ENCODE data around the gene SLC51B. TPM values are rescaled to one million over a fixed set of nuclear protein-coding genes. Genes with fewer than 3 reads are reported as not detected.

The SLC51B gene
- total RNA-seq: not detected in 2 replicates

GRCh38 chr15:65044724-65045481 is at the start of gene SLC51B:
Gene SLC51B (plus strand): TSS chr15:65045387. CDS start chr15:65050005, 4,618 bp downstream.

GRCh38 chr15:65028921-65029735 is 16.1 kb upstream of the SLC51B start, which contains the start of gene MTFMT:
Gene MTFMT (minus strand): TSS chr15:65029639. CDS start chr15:65029613, 26 bp downstream.

GRCh38 chr15:65067645-65068402 is 22.6 kb downstream of the SLC51B start, which contains the start of gene RASL12:
Gene RASL12 (minus strand): TSS chr15:65067991. CDS start chr15:65067835, 156 bp downstream.

GRCh38 chr15:65076486-65077290 is 31.5 kb downstream of the SLC51B start, which contains the start of gene KBTBD13:
Gene KBTBD13 (plus strand): TSS chr15:65076746. CDS start chr15:65076816, 70 bp downstream.

Other genes with a start within 250 kb of the SLC51B start
- 0.28 and 0.34 TPM in 2 replicates for gene PIF1, start 219.7 kb upstream of the SLC51B start, total RNA-seq
- 6.5 and 11.4 TPM in 2 replicates for gene PLEKHO2, start 203.5 kb upstream of the SLC51B start, total RNA-seq
- gene ANKDD1A, start 133.5 kb upstream of the SLC51B start, total RNA-seq: 0.68 and 2.8 TPM in 2 replicates
- gene SPG21, start 55.5 kb upstream of the SLC51B start, total RNA-seq: 78.9 and 117 TPM in 2 replicates
- gene MTFMT, start 15.7 kb upstream of the SLC51B start, total RNA-seq: 16.1 and 30.9 TPM in 2 replicates
- not detected in 2 replicates for gene RASL12, start 22.6 kb downstream of the SLC51B start, total RNA-seq
- not detected in 2 replicates for gene KBTBD13, start 31.4 kb downstream of the SLC51B start, total RNA-seq
- gene UBAP1L, start 69.8 kb downstream of the SLC51B start, total RNA-seq: 0.34 and 2.5 TPM in 2 replicates
- 14.0 and 17.9 TPM in 2 replicates for gene PDCD7, start 88.4 kb downstream of the SLC51B start, total RNA-seq
- gene CLPX, start 140.0 kb downstream of the SLC51B start, total RNA-seq: 62.2 and 88.3 TPM in 2 replicates
- under 0.01 and 0.07 TPM in 2 replicates for gene CILP, start 166.1 kb downstream of the SLC51B start, total RNA-seq
- gene PARP16, start 241.5 kb downstream of the SLC51B start, total RNA-seq: 2.1 and 5.0 TPM in 2 replicates

Data from nasal cavity respiratory epithelium epithelial cell of viscerocranial mucosa (primary cell).